Endothelial cell of umbilical vein (primary cell): ENCODE measurements around the gene MTTP. TPM values are rescaled to one million over a fixed set of nuclear protein-coding genes. Genes with fewer than 3 reads are reported as not detected.

Experiments used
- BruUV-seq: library from RNA; stranded (reverse); fragments of 400-500 nt; replicated peaks from 2 replicates; lab custom pipeline; 2021; lab: Mats Ljungman, UMichigan
- CTCF ChIA-PET: fragments of 300-600, 350-600 bp; sonication (Branson Sonifier 250); formaldehyde crosslinking; loops from one replicate; lab custom pipeline; 2021; ENCODE audit warnings: antibody characterized with exemption, inconsistent platforms; lab: Charles Lee
- POLR2A ChIA-PET: fragments of 300-600, 350-600 bp; sonication (Branson Sonifier 250); formaldehyde crosslinking; loops from one replicate; lab custom pipeline; 2021; ENCODE audit warnings: antibody characterized with exemption, inconsistent platforms; lab: Charles Lee
- DNase-seq: peaks from one replicate; pipeline ENCODE4 v3.0.0-alpha.2; 2011; ENCODE audit warnings: low read depth, low spot score
- FAIRE-seq: peaks from 2 replicates; lab custom pipeline; 2011; peaks lifted over from hg19 to GRCh38; lab: Jason Lieb, UNC
- H2AFZ ChIP-seq: 2 replicates; pipeline ENCODE4 v1.6.0; 2012; ENCODE audit warnings: low read depth, low read length, control low read depth, inconsistent platforms
- H3K27ac ChIP-seq: 2 replicates; pipeline ENCODE4 v1.5.1; 2011; ENCODE audit warnings: low read depth, mild to moderate bottlenecking, control low read depth, low read length, moderate library complexity; ENCODE audit not compliant: insufficient read depth
- H3K27me3 ChIP-seq, 2 experiments: 2 replicates each; pipeline versions ENCODE4 v1.6.0 to v1.6.1; 2011; ENCODE audit warnings: low read length in 2 of 2, mixed read lengths in 1 of 2; ENCODE audit not compliant: control insufficient read depth in 2 of 2, insufficient read depth in 2 of 2
- H3K36me3 ChIP-seq, 2 experiments: 2 replicates in 1 of 2; 3 replicates in 1 of 2; pipeline ENCODE4 v1.5.1; 2011; ENCODE audit warnings: low read length in 2 of 2, mild to moderate bottlenecking in 1 of 2, moderate library complexity in 1 of 2; ENCODE audit not compliant: control insufficient read depth in 2 of 2, insufficient read depth in 2 of 2; ENCODE audit errors: extremely low read depth in 1 of 2
- H3K4me1 ChIP-seq: 3 replicates; pipeline ENCODE4 v1.5.1; 2011; ENCODE audit warnings: mild to moderate bottlenecking, low read length; ENCODE audit not compliant: control insufficient read depth, insufficient read depth; ENCODE audit errors: extremely low read depth
- H3K4me2 ChIP-seq: 2 replicates; pipeline ENCODE4 v1.6.1; 2011; ENCODE audit warnings: low read length, control low read depth, mixed read lengths; ENCODE audit not compliant: insufficient read depth
- H3K4me3 ChIP-seq, 3 experiments: fragments of 200-600 bp in 1 of 3; sonication (generic), shearing (Covaris generic) in 1 of 3; replicated peaks in 1 of 3; 2 replicates each; pipeline ENCODE4 v1.5.1; 2011 to 2016; ENCODE audit warnings: control low read depth in 3 of 3, low read length in 3 of 3, mild to moderate bottlenecking in 2 of 3, inconsistent platforms in 1 of 3, low read depth in 1 of 3, moderate library complexity in 1 of 3; ENCODE audit not compliant: insufficient read depth in 1 of 3
- H3K79me2 ChIP-seq: 2 replicates; pipeline ENCODE4 v1.6.0; 2012; ENCODE audit warnings: low read length, inconsistent platforms; ENCODE audit not compliant: control insufficient read depth, insufficient read depth
- H3K9ac ChIP-seq: replicated peaks from 2 replicates; pipeline ENCODE3; 2011; ENCODE audit warnings: low read length, control low read depth; ENCODE audit not compliant: insufficient read depth; ENCODE audit errors: extremely low read depth
- H3K9me1 ChIP-seq: replicated peaks from 3 replicates; pipeline ENCODE4 v1.6.0; 2011; ENCODE audit warnings: mild to moderate bottlenecking, low read length; ENCODE audit not compliant: control insufficient read depth, insufficient read depth; ENCODE audit errors: extremely low read depth
- H3K9me3 ChIP-seq: replicated peaks from 2 replicates; pipeline ENCODE4 v1.5.1; 2012; ENCODE audit warnings: low read length, inconsistent platforms; ENCODE audit not compliant: control insufficient read depth, insufficient read depth
- H4K20me1 ChIP-seq: replicated peaks from 2 replicates; pipeline ENCODE3; 2011; ENCODE audit warnings: mild to moderate bottlenecking, low read length; ENCODE audit not compliant: control insufficient read depth, insufficient read depth; ENCODE audit errors: extremely low read depth
- EZH2 ChIP-seq: IDR thresholded peaks from 2 replicates; pipeline ENCODE4 v1.6.1; 2012; ENCODE audit warnings: borderline replicate concordance, low read depth, mild to moderate bottlenecking, moderate library complexity, low read length, inconsistent platforms; ENCODE audit not compliant: severe bottlenecking
- FOS ChIP-seq: IDR thresholded peaks from 2 replicates; pipeline ENCODE4 v1.6.1; 2011; ENCODE audit warnings: mild to moderate bottlenecking, low read length, moderate library complexity, borderline replicate concordance; ENCODE audit not compliant: insufficient read depth
- GATA2 ChIP-seq: IDR thresholded peaks from 2 replicates; pipeline ENCODE4 v1.7.0; 2011; ENCODE audit warnings: low read depth, mild to moderate bottlenecking, moderate library complexity, mixed read lengths, low read length; ENCODE audit not compliant: insufficient read length, insufficient read depth
- JUN ChIP-seq: IDR thresholded peaks from 2 replicates; pipeline ENCODE4 v1.6.1; 2011; ENCODE audit warnings: borderline replicate concordance, low read depth; ENCODE audit not compliant: insufficient read length, insufficient read depth
- MAX ChIP-seq: IDR thresholded peaks from 2 replicates; pipeline ENCODE4 v1.6.1; 2011; ENCODE audit not compliant: insufficient read depth, insufficient read length
- MYC ChIP-seq: IDR thresholded peaks from one replicate; pipeline ENCODE4 v1.6.1; 2011; ENCODE audit warnings: mild to moderate bottlenecking, low read depth, low read length
- POLR2A ChIP-seq: IDR thresholded peaks from 2 replicates; pipeline ENCODE4 v1.6.1; 2012; ENCODE audit warnings: low read depth, mild to moderate bottlenecking, control low read depth, low read length
- POLR2AphosphoS5 ChIP-seq: IDR thresholded peaks from 2 replicates; pipeline ENCODE4 v1.6.1; 2012; ENCODE audit warnings: low read depth, mild to moderate bottlenecking, control low read depth, low read length, moderate library complexity; ENCODE audit not compliant: insufficient read depth
- dilution Hi-C: fragments of 300-500 bp; cut with MboI; formaldehyde crosslinking; loops from one replicate; pipeline ENCODE4 v1.15.0; 2019; ENCODE audit warnings: low sequenced_read_pairs; ENCODE audit not compliant: extremely low pct_ligation_motif_present
- intact Hi-C: fragments of 100-400 bp; cut with micrococcal nuclease; formaldehyde crosslinking; loops from one replicate; pipeline ENCODE4 v1.10.0; 2022
- polyA plus RNA-seq, 4 experiments: library from polyadenylated mRNA; depleted of rRNA in 3 of 4; stranded (reverse) in 3 of 4; unstranded in 1 of 4; fragments of >200 nt; gene quantifications; 2 replicates each; pipeline versions ENCODE4 v1.2.1 to v1.2.3, GENCODE V29; 2011 to 2012; ENCODE audit warnings: missing spikeins in 1 of 4
- total RNA-seq: library from RNA; stranded (reverse); gene quantifications from 2 replicates; pipeline ENCODE4 v1.2.3, GENCODE V29; 2021
- TF ChIP-seq, protein P1 (sequence below), 2 donors: IDR thresholded peaks; 1 replicate in 1 of 2; 2 replicates in 1 of 2; pipeline ENCODE4 v1.5.1; 2011; ENCODE audit warnings: low read length in 2 of 2, mild to moderate bottlenecking in 2 of 2, moderate library complexity in 2 of 2, control low read depth in 1 of 2, inconsistent platforms in 1 of 2, low read depth in 1 of 2; ENCODE audit not compliant: insufficient read depth in 1 of 2; ENCODE audit errors: extremely low read depth in 1 of 2

MTTP gene
- total and polyA plus RNA-seq, 2 donors (not counting 3 experiments of a cell fraction or from before 2014, with no cell fraction given), result not detected

- Histone ChIP-seq H3K4me1 (no peaks in the 10 kb centered on the region), H4K20me1 (no peaks in the 10 kb centered on the region), H3K4me3 (no peak overlapping the region), H3K27me3 (peaks cover 0 to 2% of the 10 kb centered on the region in 2 experiments), H3K36me3 (no peaks in the 10 kb centered on the region), H3K79me2 (no peaks in the 10 kb centered on the region), H3K27ac (no peak overlapping the region), H3K9me1 (no peaks in the 10 kb centered on the region), H3K9me3 (no peaks in the 10 kb centered on the region), H3K4me2 (no peak overlapping the region), H3K9ac (no peak overlapping the region), H2AFZ (no peak overlapping the region)
- TF ChIP-seq EZH2 (no peak), POLR2AphosphoS5 (no peak), JUN (no peak), MYC (no peak), FOS (no peak), GATA2 (no peak), POLR2A (no peak), MAX (no peak)
- TF ChIP-seq, protein P1, sequence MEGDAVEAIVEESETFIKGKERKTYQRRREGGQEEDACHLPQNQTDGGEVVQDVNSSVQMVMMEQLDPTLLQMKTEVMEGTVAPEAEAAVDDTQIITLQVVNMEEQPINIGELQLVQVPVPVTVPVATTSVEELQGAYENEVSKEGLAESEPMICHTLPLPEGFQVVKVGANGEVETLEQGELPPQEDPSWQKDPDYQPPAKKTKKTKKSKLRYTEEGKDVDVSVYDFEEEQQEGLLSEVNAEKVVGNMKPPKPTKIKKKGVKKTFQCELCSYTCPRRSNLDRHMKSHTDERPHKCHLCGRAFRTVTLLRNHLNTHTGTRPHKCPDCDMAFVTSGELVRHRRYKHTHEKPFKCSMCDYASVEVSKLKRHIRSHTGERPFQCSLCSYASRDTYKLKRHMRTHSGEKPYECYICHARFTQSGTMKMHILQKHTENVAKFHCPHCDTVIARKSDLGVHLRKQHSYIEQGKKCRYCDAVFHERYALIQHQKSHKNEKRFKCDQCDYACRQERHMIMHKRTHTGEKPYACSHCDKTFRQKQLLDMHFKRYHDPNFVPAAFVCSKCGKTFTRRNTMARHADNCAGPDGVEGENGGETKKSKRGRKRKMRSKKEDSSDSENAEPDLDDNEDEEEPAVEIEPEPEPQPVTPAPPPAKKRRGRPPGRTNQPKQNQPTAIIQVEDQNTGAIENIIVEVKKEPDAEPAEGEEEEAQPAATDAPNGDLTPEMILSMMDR (IDR thresholded peaks at IDR 0.05; ENCODE audit: extremely low read depth in 1 of 2, insufficient read depth in 1 of 2, low read depth in 1 of 2, low read length in 2 of 2), result no peak
- no peak for FAIRE-seq
- no TSS peak for BruUV-seq
- ChIA-PET CTCF (no interaction called here), POLR2A (no interaction called here)
- intact Hi-C loops, result no loop called here
- DNase-seq, result no peak
- dilution Hi-C loops, result no loop called here
These were observed 45.4 kb upstream of the MTTP start for GRCh38 chr4:99529228-99529627.
